Measurements from ENCODE around the gene THRB. TPM values are rescaled to one million over a fixed set of nuclear protein-coding genes. Genes with fewer than 3 reads are reported as not detected.

The THRB gene
- total RNA-seq, 4 donors from 2014 or later = 9.8 to 52.4 (median 31.3) TPM

- Histone ChIP-seq H3K27me3 (no peaks in the 10 kb centered on the region), H3K36me3 (no peaks in the 10 kb centered on the region), H3K4me1 (peaks cover 0 to 11% (median 3%) of the 10 kb centered on the region in 4 donors), H3K9me3 (no peaks in the 10 kb centered on the region), H3K4me3 (no peak overlapping the region), H3K27ac (no peak overlapping the region)
- 0 to 36% methylated on average over 1 of the region's 1 CpG for WGBS, 2 donors (ENCODE audit: low coverage in 1 of 2)
- DNase-seq = no peak
- intact Hi-C loops (cut with DNase I; ENCODE audit: low total_unique reads) (loop anchor here (5.0 kb wide), 1 partner anchor 1046 kb away; no protein-coding TSS in a partner anchor), in situ Hi-C loops (cut with MboI; ENCODE audit: low pct_ligation_motif_present in 1 of 4, low pct_unique_long_range_greater_than_20kb in 1 of 4, low sequenced_read_pairs in 3 of 4) (loop anchor here in 1 of 4 donors (25.0 kb wide), 1 partner anchor 214 kb away; no protein-coding TSS in a partner anchor)
- TF ChIP-seq POLR2AphosphoS5 (IDR thresholded peaks at IDR 0.05) (no peak), POLR2A (IDR thresholded peaks at IDR 0.05) (no peak), EP300 (IDR thresholded peaks at IDR 0.05; ENCODE audit: low read depth) (no peak)
Measured at GRCh38 chr3:24475925-24476324, 18.7 kb downstream of the THRB start.

DNA sequence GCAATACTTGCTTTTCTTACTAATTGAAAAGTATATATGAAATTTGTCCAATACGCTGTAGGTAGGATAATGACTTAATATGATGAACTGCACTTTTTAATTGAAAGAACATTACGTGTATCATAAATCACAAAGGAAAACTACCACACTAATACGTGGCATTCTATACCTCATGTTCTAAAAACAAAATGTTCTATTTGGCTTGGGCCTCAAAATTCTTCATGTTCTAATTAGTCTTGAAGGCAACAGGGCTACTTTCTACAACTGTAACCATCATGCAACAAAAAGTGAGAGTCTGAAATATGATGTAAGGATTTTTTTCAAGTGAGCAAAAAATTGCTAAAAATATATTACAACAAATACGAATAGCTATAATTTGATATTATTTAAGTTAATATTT, 19.8 kb downstream of the THRB start:
- H3K27ac ChIP-seq = no peak overlapping the region
- H3K27me3 ChIP-seq = no peaks in the 10 kb centered on the region
- H3K9me3 ChIP-seq = no peaks in the 10 kb centered on the region
- no peak for TF ChIP-seq CTCF (IDR thresholded peaks at IDR 0.05)
- peaks cover 0 to 11% (median 3%) of the 10 kb centered on the region in 4 donors for H3K4me1 ChIP-seq
- intact Hi-C loops (cut with DNase I; ENCODE audit: low total_unique reads) (loop anchor here (5.0 kb wide), 1 partner anchor 1047 kb away; no protein-coding TSS in a partner anchor), in situ Hi-C loops (cut with MboI; ENCODE audit: low pct_ligation_motif_present in 1 of 4, low pct_unique_long_range_greater_than_20kb in 1 of 4, low sequenced_read_pairs in 3 of 4) (loop anchor here in 1 of 4 donors (25.0 kb wide), 1 partner anchor 213 kb away; no protein-coding TSS in a partner anchor)
- H3K36me3 ChIP-seq = no peaks in the 10 kb centered on the region
- DNase-seq = no peak
- H3K4me3 ChIP-seq = no peak overlapping the region
- WGBS, 2 donors (ENCODE audit: low coverage in 1 of 2) = 89% methylated on average over 4 of the region's 4 CpGs

- Histone ChIP-seq H3K9me3 (no peaks in the 10 kb centered on the region), H3K4me1 (peaks cover 0 to 9% (median 3%) of the 10 kb centered on the region in 4 donors)
- in situ Hi-C loops (cut with MboI; ENCODE audit: low pct_ligation_motif_present in 1 of 4, low pct_unique_long_range_greater_than_20kb in 1 of 4, low sequenced_read_pairs in 3 of 4) = no loop called here
Measured at GRCh38 chr3:24472358-24472757, 22.3 kb downstream of the THRB start.

DNA sequence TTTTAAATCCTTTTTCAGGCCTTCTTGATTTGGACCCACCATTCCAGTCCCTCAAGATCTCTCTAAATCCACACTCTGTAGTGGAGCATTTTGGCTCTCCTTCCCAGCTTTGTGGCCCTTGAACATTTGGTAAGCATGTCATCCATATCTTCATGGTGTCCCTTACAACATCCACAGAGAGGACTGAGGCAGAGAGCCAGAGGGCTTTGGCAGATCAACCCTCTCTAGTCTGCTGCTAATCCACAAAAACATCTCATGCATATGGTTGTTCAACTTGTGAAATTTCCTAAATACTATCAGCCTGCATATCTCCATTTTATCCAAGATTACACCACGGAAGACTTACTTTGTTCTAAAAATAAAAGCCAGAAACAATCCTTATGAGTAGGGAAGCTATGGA, 23.2 kb downstream of the THRB start:
- WGBS, 2 donors (ENCODE audit: low coverage in 1 of 2) = 74% methylated on average over 1 of the region's 1 CpG; no CpG with 5 or more reads in 1 of the 2 donors
- in situ Hi-C loops (cut with MboI; ENCODE audit: low pct_ligation_motif_present in 1 of 4, low pct_unique_long_range_greater_than_20kb in 1 of 4, low sequenced_read_pairs in 3 of 4) = no loop called here

More at GRCh38 chr3:24472358-24472757, 22.3 kb downstream of the THRB start:
- no peak for DNase-seq
- intact Hi-C loops (cut with DNase I; ENCODE audit: low total_unique reads) = no loop called here
- TF ChIP-seq EP300 (IDR thresholded peaks at IDR 0.05; ENCODE audit: low read depth) (no peak), POLR2AphosphoS5 (IDR thresholded peaks at IDR 0.05) (no peak), CTCF (IDR thresholded peaks at IDR 0.05) (no peak), POLR2A (IDR thresholded peaks at IDR 0.05) (no peak)
- no peak overlapping the region for H3K4me3 ChIP-seq
- no peaks in the 10 kb centered on the region for H3K27me3 ChIP-seq
- H3K27ac ChIP-seq = no peak overlapping the region
- 96% methylated on average over 1 of the region's 1 CpG; no CpG with 5 or more reads in 1 of the 2 donors for WGBS, 2 donors (ENCODE audit: low coverage in 1 of 2)
- no peaks in the 10 kb centered on the region for H3K36me3 ChIP-seq

More for the DNA sequence above, 23.2 kb downstream of the THRB start:
- Histone ChIP-seq H3K4me1 (peaks cover 0 to 6% (median 3%) of the 10 kb centered on the region in 4 donors), H3K9me3 (no peaks in the 10 kb centered on the region), H3K36me3 (no peaks in the 10 kb centered on the region), H3K4me3 (no peak overlapping the region), H3K27me3 (no peaks in the 10 kb centered on the region), H3K27ac (no peak overlapping the region)
- DNase-seq = no peak
- TF ChIP-seq CTCF (IDR thresholded peaks at IDR 0.05) = no peak
- TF ChIP-seq EP300 (IDR thresholded peaks at IDR 0.05; ENCODE audit: low read depth) = no peak
- TF ChIP-seq POLR2AphosphoS5 (IDR thresholded peaks at IDR 0.05) = no peak
- no peak for TF ChIP-seq POLR2A (IDR thresholded peaks at IDR 0.05)
- intact Hi-C loops (cut with DNase I; ENCODE audit: low total_unique reads) = no loop called here
